Lower leg skin (tissue), 4 donors: Measurements from ENCODE around the gene LTB4R. TPM values are rescaled to one million over a fixed set of nuclear protein-coding genes. Genes with fewer than 3 reads are reported as not detected.

Source experiments
- DNase-seq, 2 donors: peaks; one replicate each; pipeline ENCODE4 v3.0.0-alpha.2; 2019; ENCODE audit warnings: low spot score in 2 of 2
- H3K4me3 ChIP-seq: fragments of 200-600 bp; sonication (generic); 2 replicates; pipeline ENCODE4 v1.5.1; 2017; ENCODE audit warnings: mild to moderate bottlenecking, low read depth; ENCODE audit not compliant: poor library complexity, severe bottlenecking
- POLR2A ChIP-seq, 2 donors: fragments of 450-650 bp; IDR thresholded peaks; one replicate each; pipeline ENCODE4 v1.6.1; 2016 to 2017; ENCODE audit warnings: antibody characterized with exemption in 2 of 2, mild to moderate bottlenecking in 1 of 2, moderate library complexity in 1 of 2
- WGBS, 2 donors: methylation state at CpG; one replicate each; pipeline ENCODE4 v1.1.5; 2018; 5-methylcytosine and 5-hydroxymethylcytosine counted together
- intact Hi-C: fragments of 100-400 bp; cut with DNase I; formaldehyde crosslinking; loops from one replicate; pipeline ENCODE4 v1.15.0; 2023; ENCODE audit warnings: low total_unique reads
- total RNA-seq, 4 donors: library from RNA; depleted of rRNA; stranded (reverse); fragments of >200 nt; gene quantifications; one replicate each; pipeline ENCODE4 v1.1.0, GENCODE V29; 2016
- TF ChIP-seq, protein P1 (sequence below), 3 donors: fragments of 450-650 bp; IDR thresholded peaks; one replicate each; pipeline ENCODE4 v1.5.1; 2016; ENCODE audit warnings: antibody characterized with exemption in 3 of 3, mild to moderate bottlenecking in 3 of 3, moderate library complexity in 2 of 3

The LTB4R gene
- total RNA-seq, 4 donors from 2014 or later = 58.9 to 118 (median 70.9) TPM

GRCh38 chr14:24296341-24297157 lies 14.8 kb upstream of the LTB4R start:
- H3K4me3 ChIP-seq = no peak overlapping the region
- 50 to 53% methylated on average over 12 of the region's 12 CpGs for WGBS, 2 donors
- TF ChIP-seq, protein P1, sequence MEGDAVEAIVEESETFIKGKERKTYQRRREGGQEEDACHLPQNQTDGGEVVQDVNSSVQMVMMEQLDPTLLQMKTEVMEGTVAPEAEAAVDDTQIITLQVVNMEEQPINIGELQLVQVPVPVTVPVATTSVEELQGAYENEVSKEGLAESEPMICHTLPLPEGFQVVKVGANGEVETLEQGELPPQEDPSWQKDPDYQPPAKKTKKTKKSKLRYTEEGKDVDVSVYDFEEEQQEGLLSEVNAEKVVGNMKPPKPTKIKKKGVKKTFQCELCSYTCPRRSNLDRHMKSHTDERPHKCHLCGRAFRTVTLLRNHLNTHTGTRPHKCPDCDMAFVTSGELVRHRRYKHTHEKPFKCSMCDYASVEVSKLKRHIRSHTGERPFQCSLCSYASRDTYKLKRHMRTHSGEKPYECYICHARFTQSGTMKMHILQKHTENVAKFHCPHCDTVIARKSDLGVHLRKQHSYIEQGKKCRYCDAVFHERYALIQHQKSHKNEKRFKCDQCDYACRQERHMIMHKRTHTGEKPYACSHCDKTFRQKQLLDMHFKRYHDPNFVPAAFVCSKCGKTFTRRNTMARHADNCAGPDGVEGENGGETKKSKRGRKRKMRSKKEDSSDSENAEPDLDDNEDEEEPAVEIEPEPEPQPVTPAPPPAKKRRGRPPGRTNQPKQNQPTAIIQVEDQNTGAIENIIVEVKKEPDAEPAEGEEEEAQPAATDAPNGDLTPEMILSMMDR (IDR thresholded peaks at IDR 0.05) = no peak
- TF ChIP-seq POLR2A (IDR thresholded peaks at IDR 0.05) = no peak
- DNase-seq = no peak
- intact Hi-C loops = loop anchor here (2.0 kb wide), 1 partner anchor 54 kb away; the partner anchor contains the start of gene TINF2

GRCh38 chr14:24297190-24297964 lies 13.9 kb upstream of the LTB4R start:
- intact Hi-C loops = loop anchor here (2.0 kb wide), 1 partner anchor 55 kb away; the partner anchor contains the start of gene TINF2
- DNase-seq = no peak

DNA sequence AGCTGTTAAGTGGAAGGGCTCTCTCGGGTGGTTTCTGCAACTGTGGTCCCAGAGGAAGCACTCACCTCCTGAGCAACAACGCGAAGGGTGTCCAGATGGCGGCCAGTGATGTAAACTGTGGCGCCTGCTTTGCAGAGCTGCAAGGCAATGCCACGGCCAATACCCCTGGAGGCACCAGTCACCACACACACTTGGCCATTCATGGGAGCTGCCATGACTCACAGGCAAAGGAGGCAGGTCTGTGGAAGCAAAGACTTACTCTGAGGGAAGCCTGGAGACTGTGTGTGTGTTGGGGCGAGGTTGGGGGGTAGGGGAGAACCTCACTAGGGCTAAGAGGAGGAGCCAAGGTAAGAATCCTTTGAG lies 12.4 kb upstream of the LTB4R start:
- intact Hi-C loops = no loop called here
- WGBS, 2 donors = 31 to 38% methylated on average over 7 of the region's 7 CpGs
- H3K4me3 ChIP-seq = peak overlapping the region; percentile 85
- DNase-seq = no peak
- TF ChIP-seq POLR2A (IDR thresholded peaks at IDR 0.05) = no peak
- TF ChIP-seq, protein P1 (IDR thresholded peaks at IDR 0.05) = no peak

More at GRCh38 chr14:24297190-24297964, 13.9 kb upstream of the LTB4R start:
- 40 to 45% methylated on average over 5 of the region's 5 CpGs for WGBS, 2 donors
- H3K4me3 ChIP-seq = no peak overlapping the region
- no peak for TF ChIP-seq POLR2A (IDR thresholded peaks at IDR 0.05)
- TF ChIP-seq, protein P1 (IDR thresholded peaks at IDR 0.05) = peak in 1 of 3 donors; percentile 16

DNA sequence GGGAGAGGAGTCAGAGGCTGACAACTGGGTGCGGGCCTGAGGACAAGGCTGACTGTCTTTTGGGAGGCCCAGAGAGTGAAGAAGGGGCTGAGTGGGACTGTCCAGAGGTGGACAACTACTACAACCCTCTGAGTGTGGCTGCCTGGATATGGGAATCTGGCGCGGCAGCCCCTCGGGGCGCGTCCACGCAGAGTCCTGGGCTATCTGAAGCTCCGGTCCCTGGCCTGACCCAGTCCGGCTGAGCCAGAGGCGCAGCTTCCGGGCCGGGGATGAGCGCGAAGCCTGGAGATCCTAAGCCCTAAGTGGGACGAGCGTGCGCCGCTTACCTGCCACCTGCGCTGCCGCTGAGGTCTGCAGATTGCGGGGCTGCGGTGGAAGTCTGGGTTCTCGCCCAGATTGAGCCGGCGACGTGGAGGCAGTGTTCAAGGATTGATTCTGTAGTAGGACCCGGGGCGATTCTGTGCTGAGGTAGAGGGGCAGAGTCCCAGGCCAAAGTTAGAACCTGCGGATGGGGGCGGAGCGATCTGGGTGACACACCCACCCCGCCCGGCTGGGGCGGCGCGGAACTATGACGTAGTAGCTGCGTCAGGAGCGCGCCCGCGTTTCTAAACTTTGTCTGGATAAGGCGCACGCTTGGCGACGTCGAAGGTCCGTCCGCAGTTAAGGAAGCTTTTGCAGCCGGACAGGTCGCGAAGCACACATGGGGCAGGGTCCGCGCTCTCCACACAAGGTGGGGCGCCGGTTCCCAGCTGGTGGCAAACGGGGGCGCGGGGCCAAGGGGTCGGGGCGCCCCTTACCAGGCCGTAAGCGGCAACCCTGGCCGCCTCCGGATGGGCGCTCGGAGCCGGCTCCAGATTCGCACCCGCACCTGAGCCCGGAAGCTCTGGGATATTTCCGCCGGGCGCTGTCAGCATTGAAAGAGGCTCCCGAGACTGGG lies 11.8 kb upstream of the LTB4R start, which contains the start of the genes DHRS1 and NOP9:
Gene DHRS1, minus strand, starts transcription at position 526 of the 937 bp plus-strand sequence. CDS start 674 bp downstream, outside the sequence.
Gene NOP9, plus strand, starts transcription at position 596 of the 937 bp plus-strand sequence. Its CDS starts 105 bp downstream, at position 701.
- peak within 1 kb of the TSS; percentile 85 for H3K4me3 ChIP-seq
- peak in 1 of 2 donors; percentile 32 for TF ChIP-seq POLR2A (IDR thresholded peaks at IDR 0.05)
- TF ChIP-seq, protein P1 (IDR thresholded peaks at IDR 0.05) = no peak
- 0 to 1% methylated on average over 47 to 66 of the region's 75 CpGs for WGBS, 2 donors
- intact Hi-C loops = no loop called here
- DNase-seq = peak; percentile 90 to 99
